TTC549 (cell line): ENCODE results near the gene MAPK1.
"Not testable (repeated sequence)": the region's sequence is repeated elsewhere in the genome, so short reads cannot be mapped to it uniquely, and the experiment has no call there.

Experiments
- FAIRE-seq: peaks from 2 replicates; lab custom pipeline; 2012; peaks lifted over from hg19 to GRCh38; lab: Jason Lieb, UNC

MAPK1 gene

DNA sequence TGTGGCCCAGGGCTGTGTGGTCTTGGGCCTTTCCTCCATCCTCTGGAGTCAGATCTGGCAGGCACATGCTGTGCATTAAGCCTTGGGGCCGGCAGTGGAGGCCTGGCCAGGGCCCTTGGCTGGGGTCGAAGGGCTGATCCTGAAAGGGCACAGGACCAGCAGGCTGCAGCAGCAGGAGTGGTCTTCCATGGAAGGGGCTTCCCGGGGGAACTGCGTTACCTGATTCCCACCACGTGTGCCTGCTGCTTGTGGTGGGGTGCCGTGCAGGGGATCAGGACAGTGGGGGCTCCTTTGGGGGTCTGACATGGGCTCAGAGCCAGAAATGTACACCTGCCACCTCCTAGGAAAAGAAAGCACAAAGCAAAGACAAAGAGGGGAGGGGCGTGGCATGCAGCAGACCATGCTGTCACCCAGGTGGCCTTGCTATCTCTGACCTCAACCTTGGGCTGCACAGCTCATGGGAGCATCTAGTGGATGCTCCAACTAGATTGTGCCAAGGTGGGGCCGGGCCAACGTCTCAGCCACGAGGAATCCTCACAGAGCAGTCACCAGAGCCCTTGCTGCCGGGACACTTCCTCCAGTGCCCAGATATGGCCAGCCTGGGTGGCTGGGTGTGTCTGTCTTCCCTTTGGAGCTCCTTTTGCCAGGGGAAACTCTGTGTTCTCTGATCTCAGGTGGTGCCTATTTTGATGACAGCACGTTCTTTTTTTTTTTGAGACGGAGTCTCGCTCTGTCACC is 113.9 kb downstream of the MAPK1 start:
- no peak for FAIRE-seq

DNA sequence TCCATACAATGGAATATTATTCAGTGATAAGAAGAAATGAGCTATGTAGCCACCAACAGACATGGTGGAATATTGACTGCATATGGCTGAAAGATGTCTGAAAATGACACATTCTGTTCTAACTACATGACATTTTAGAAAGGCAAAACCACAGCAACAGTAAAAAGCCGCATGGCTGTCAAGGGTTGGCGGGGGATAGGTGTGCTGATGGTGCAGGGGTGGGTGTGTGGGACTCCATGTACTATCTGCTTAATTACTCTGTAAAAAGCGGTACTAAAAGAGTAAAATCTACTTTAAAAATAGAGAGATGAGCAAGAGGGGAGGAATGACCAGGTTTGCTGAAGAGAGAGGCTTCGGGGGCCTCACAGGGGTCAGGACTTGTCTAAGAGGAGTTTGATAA is 115.2 kb downstream of the MAPK1 start:
- no peak for FAIRE-seq

DNA sequence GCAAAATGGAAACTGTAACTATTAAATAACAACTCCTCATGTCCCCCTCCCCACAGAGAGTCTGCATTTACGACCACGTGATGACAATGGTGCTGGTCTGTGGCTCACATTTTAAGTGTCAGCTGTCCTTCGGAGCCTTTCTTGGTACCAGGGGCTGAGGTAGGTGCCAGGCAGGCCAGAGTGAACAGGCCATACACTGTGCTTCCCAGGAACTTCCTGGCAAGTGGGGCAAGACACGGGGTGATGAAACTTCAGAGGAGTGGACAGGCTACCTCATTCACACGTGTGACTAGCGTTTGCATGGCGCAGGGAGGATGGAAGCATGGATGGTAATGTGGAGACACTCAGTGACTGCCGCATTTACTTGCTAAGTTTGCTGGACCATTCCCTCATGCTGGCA is 121.5 kb downstream of the MAPK1 start:
- FAIRE-seq: no peak

DNA sequence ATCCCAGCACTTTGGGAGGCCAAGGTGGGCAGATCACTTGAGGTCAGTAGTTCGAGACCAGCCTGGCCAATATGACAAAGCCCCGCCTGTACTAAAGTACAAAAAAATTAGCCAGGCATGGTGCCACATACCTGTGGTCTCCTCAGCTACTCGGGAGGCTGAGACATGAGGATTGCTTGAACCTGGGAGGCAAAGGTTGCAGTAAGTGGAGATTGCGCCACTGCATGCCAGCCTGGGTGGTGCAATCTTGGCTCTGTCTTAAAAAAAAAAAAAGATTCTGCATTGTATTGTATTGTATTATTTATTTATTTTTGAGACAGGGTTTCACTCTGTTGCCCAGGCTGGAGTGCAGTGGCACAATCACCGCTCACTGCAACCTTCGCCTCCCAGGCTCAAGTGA is 122.5 kb downstream of the MAPK1 start:
- FAIRE-seq: not testable (repeated sequence)

DNA sequence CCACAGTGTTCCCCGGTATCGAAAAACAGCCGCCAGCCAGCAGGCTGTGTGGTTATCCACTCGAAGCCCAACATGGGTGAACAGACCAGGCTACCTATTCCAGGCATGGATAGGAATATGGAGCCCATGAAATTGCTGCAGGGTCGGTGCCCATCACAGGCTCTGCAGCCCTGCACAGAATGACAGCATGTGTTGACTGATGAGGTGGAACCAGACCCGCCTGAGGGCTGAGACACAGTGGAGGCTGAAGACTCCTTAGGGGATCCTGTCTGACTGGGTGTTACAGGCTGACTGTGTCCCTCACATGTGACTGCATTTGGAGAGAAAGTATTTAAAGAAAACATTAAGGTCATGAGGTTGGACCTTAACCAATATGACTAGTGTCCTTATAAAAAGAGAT is 125.7 kb downstream of the MAPK1 start:
- no peak for FAIRE-seq

DNA sequence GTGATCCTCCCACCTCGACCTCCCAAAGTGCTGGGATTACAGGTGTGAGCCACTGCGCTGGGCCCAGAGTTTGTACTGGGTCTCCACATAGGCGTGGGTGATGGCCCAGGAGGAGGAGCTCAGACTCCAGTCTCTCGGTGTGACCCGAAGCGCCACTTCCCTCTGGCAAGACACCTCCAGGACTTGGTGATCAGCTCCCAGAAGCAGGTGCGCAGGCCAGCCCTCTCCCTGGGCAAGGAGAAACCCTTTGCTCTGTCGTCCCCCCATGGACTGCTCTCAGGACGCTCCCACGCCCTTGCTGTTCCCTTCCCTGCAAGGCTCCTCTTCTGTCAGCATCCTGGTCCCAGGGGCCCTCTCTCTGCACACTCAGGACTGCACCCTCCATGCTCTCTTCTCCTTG is 126.4 kb downstream of the MAPK1 start:
- FAIRE-seq: no peak

DNA sequence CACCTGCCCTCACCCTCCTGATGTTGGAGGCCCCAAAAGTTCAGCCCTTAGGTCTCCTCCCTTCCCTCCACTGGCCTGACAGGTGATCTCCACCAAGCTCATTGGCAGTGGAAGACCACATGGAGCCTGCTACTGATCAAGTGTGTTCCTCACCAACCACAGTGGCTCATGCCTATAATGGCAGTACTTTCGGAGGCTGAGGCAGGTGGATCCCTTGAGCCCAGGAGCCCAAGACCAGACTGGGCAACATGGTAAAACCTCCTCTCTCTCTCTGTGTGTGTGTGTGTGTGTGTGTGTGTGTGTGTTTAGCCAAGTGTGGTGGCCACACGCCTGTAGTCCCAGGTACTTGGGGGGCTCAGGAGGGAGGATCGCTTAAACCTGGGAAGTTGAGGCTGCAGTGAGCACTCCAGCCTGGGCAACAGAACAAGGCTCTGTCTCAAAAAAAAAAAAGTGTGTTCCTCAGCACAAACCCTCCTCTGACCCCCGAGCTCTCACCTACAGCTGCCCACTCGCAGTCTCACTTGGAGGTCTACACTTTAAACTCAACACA is 127.5 kb downstream of the MAPK1 start:
- FAIRE-seq: no peak

DNA sequence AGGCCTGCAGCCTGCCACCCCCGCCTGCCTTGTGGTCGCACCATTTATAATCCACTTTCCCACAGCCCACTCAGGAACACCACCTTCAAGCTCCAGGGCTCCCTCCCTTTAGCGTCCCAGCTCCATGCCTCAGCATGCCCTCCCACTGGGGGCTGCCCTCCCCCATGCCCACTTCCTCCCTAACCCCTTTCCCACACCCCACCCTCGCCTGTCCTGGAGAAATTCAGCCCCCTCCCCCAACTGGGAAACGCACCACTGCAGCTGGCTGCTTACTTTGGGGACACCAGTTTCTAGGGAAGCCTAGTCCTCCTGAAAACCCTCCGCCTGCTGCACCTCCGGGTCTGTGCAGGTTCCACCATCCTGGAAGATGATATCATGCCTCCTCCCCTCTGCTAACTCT is 128.5 kb downstream of the MAPK1 start:
- no peak for FAIRE-seq

DNA sequence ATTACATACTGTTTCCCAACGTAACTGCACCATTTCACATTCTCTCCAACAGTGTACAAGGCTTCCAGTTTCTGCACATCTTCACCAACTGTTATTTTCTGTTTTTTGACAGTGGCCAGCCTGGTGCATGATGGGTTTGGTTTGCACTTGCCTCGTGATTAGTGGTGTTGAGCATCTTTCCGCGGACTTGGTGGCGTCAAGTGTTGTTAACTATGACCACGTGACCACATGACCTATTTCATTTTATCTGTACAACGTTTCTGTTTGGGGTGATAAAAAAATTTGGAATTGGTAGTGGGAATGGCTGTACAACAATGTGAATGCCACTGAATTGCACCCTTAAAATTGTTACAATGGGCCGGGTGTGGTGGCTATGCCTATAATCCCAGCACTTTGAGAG is 129.4 kb downstream of the MAPK1 start:
- FAIRE-seq: no peak

DNA sequence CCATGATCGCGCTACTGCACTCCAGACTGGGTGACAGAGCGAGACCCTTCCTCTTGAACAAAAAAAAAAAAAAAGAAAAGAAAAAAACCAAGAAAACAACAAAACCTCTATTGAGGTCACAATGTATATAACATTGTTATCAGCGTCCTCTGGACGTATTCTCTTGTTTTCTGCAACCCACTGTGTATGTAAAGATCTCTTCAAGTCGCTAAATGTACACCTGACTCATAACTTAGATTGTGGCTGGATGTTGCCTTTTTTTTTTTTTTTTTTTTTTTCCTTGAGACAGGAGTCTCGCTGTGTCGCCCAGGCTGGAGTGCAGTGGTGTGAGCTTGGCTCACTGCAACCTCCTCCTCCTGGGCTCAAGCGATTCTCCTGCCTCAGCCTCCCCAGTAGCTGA is 130.5 kb downstream of the MAPK1 start:
- no peak for FAIRE-seq

DNA sequence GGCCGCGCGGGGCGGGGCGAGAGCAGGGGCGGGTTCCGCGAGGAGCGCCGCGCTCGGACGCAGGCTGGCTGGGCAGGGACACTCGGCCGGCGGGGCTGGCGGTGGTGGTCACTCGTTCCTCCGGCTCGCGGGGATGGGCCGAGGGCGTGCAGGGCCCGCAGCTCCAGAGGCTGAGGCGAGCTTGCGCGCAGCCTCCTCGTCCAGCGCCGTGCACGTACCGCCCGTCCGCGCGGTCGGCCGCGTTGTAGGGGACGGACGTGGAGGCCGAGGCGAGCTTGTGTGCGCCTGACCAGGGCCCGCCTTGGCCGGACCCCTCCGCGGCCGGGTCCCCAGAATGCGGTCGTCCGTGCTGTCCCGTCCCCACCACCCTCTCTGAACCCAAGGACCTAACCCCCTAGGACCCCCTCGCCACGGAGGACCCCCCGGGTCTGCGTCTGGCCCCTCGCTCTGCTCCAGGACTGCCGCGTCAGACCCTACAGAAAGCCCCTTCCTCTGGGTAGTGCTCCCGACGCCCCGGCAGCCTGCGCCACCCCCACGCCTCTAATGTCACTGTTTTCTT is 131.3 kb downstream of the MAPK1 start:
- no peak for FAIRE-seq

DNA sequence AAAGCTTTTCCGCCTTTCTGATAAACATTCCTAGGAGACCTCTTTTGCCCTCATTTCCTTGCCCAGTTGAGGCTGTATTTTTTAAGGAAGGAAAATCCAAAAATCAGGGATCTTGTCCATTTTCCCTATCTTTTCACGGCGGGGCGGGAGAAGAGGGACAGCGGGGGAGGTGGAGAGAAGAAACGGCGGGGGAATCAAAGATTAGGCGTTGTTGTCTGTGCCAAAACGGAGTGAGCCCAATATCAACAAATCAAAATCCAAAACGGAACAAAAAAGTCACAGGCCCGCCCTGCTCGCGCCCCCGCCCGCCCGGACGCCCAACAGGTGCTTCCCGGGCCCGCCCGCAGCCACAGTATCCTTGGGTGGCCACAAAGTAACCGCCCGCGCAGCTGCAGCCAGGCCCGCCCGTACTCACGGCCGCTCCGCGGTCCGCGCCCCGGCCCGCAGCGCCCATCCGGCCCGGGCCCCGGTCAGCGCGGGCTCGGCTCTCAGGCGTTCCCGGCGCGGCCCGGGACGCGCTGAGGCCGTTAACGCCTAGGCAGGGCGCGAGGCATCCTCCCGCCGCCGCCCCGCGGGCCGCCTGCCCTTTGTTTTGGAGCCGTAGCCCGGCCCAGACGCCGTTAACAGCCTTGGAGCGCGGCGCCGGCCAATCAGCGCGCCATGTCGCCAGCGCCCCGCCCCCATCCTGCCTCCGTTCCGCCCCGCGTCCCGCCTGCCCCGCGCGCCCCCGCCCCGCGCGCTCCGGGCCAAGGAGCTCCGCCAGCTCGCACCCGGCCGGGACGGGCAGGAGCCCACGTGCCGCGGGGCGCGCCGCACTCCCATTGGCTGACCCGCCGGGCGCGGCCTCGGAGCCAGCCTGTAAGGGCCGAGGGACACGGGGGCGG is 132.0 kb downstream of the MAPK1 start, which contains the start of gene YPEL1:
TSS of gene YPEL1 (minus strand) at position 595 of the 884 bp plus-strand sequence. CDS start 25,050 bp downstream, outside the sequence.
- no peak for FAIRE-seq

DNA sequence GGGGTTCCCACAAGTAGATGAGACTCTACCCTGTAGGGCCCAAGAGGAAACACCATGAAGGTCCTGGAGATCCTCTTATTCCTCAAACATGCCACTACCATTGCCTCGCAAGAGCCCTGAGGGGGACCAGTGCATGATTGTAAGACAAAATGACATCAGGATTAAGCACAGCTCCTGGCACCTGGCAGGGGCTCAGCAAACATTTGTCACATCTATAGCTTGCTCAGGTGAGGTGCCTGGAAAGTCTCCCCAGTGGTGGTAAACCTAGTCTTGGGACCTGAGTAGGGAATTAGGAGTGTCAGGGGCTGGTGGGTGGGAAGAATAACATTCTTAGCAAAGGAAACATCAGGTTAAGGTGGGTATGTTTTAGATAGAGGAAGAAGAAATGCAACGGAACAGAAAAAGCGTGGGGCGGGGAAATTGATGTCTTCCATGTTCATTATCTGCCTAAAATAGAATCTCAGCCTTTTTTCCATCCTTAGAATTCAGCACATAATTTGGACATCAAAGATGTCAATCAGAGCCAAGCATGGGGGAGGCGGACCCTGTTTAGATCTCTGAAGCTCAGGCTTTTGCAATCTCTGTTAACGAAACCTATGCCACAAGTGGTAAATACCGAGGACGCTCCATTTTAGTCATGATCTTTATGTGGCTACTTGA is 132.8 kb downstream of the MAPK1 start:
- no peak for FAIRE-seq

DNA sequence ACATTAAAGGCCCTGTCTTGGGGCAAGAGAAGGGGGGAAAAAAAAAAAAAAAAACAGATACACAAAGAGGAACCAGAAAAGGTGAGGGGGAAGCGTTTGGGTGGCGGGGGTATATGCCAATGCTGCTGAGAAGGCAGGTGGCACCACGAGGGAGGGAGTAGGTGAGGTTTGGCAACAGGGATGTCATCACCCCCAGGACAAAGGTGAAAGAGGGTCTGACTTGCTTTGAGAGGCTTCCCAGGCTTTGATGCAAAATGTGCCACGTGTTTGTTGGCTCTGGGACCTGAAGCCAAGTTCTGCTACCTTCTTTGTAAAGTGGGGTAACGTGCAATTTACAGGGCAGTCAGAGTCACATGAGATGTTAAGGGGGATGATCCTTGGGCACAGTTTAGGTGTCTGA is 135.9 kb downstream of the MAPK1 start:
- FAIRE-seq: no peak

DNA sequence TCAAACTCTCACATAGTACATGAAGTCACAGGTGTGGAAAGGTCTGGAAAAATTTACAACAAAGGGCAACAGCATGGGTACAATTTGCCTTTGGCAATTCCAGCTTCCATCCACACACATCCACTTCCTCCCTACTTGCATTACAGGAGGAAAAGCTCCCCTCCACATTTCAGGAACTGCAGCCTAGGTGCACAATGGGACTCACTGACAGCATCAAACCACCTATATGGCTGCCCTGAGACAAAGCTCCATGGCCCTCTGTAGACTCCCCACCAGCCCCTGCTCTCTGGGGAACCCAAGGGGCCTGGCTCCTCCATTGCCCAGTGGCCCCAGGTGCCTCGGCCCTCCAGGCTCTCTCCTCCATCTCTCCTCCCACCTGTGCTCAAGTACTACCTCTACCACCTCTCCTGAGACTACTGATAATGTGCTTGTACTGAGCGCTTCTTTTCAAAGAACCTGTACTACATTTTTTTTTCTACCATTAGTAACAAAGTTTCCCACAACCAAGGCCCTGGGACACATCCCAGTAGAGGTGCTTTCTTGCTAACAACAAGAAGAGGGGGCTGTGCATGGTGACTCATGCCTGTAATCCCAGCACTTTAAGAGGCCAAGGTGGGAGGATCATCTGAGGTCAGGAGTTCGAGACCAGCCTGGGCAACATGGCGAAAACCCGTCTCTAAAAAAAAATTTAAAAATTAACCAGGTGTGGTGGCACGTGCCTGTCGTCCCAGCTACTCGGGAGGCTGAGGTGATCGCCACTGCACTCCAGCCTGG is 136.7 kb downstream of the MAPK1 start:
- FAIRE-seq: no peak

DNA sequence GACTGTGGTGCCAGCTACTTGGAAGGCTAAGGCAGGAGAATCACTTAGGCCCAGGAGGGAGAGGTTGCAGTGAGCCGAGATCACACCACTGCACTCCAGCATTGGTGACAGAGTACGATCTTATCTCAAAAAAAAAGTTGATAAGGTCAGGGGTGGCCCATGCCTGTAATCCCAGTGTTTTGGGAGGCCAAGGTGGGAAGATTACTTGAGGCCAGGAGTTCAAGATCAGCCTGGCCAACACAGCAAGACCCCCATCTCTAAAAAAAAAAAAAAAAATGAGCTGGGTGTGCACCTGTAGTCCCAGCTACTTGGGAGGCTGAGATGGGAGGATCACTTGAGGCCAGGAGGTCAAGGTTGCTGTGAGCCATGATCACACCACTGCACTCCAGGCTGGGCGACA is 138.3 kb downstream of the MAPK1 start:
- FAIRE-seq: not testable (repeated sequence)

DNA sequence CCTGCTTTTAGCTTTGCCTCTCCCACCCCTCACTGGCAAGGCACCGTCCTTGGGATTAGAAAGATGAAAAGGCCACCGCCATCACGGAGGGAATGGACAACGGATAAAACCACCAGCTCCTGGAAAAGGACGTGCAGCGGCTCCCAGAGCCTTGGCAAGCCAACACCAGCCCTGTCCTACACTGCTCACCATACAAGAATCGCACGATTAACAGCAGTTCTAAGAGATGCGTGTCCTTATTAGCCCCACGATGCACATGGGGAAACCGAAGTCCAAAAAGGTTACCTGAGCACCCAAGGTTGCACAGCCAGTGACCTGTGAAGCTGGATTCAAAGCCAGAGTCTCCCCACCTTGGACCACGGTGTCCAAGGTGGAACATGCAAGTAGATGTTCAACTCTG is 139.2 kb downstream of the MAPK1 start:
- FAIRE-seq: no peak

DNA sequence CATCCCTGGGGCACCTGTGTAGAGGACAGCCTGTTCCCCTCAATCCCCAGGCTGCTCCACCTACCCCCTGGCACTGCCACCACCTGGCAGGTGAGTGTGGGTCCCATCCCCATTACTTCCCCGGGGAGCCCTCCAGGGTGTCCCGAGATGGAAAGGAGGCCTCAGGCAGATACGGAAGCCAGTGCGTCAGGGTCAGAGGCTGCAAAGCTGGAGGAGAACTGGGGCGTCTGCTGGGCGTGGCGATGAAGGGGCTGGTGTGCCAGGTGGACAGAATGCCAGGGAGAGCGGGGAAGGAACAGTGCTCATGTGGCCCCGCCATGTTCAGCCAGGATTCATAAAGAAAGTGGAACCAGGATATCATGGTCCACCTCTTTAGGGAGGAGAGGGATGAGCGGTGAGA is 139.7 kb downstream of the MAPK1 start:
- no peak for FAIRE-seq

DNA sequence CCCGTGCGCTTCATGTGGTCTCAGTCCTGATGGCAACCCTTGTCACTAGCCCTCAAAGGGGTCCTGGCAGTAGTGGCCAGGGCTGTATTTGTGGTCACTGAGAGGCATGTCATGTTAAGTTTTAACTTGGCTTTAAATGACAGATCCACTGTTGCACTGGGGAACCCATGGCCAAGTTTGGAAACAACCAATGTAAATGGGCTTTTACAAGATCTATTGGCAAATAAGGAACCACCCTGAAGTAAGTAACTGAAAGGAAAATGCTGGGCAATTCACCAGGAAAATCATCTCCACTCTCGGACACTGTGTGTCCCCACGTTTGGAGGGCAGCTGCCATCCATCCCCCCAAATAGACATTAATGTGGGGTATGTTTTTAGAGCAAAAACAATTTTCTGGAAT is 140.3 kb downstream of the MAPK1 start:
- FAIRE-seq: no peak

DNA sequence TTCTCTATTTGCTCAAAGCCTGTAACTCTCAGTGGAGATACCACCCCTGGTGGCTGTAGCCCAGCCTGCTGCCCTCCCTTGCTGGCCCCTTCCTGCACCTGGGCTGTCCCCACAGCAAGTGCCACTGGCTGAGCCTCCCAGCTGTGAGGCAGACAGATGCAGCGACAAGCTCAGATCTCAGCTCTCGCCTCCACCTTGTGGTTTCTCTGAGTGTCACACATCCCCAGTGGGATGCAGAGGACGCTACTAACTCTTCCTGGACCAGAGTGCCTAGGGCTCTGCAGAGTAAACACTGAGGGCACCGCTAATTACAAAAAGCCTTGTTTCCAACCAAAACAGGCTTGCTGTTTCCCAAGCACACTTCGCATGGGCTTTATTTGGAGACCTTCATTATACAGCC is 140.8 kb downstream of the MAPK1 start:
- no peak for FAIRE-seq

DNA sequence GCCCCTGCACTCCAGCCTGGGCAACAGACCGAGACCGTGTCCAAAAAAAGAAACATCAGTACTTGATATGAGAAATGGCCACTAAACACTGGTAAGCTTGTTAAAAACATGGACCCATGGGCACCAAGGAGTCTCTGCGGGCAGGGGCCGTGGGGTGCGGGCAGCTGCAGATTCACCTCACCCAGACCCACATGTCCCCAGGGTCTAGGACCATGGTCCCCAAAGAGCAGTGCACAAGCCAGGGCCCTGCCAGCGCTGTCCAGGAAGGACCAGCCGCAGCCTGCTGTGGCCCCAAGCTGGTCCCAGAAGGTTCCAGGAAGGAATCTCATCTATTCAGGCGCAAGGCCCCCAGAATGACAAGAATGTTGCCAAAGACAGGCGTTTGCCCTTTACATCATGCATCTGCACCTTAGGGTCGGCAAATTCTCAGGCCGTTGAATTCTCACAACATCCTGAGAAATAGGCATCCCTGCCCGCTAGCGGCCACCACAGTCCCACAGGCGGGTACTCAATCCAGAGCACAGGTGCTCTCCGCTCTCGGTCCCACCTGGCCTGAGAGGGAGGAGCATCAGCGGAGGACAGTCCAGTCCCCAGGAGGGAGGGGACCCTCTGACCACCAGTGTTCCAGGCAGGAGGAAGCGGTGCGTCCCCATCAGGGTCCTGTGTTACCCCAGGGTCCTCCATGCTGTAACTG is 141.3 kb downstream of the MAPK1 start:
- FAIRE-seq: no peak
